ENCODE measurements around the gene FKBP8. TPM values are rescaled to one million over a fixed set of nuclear protein-coding genes. Genes with fewer than 3 reads are reported as not detected.
A peak's percentile ranks its signal among the peaks of the same experiment; 100 is the strongest.

Gene FKBP8
- total and polyA plus RNA-seq, 2 experiments from 2014 or later, result 183 to 247 TPM

DNA sequence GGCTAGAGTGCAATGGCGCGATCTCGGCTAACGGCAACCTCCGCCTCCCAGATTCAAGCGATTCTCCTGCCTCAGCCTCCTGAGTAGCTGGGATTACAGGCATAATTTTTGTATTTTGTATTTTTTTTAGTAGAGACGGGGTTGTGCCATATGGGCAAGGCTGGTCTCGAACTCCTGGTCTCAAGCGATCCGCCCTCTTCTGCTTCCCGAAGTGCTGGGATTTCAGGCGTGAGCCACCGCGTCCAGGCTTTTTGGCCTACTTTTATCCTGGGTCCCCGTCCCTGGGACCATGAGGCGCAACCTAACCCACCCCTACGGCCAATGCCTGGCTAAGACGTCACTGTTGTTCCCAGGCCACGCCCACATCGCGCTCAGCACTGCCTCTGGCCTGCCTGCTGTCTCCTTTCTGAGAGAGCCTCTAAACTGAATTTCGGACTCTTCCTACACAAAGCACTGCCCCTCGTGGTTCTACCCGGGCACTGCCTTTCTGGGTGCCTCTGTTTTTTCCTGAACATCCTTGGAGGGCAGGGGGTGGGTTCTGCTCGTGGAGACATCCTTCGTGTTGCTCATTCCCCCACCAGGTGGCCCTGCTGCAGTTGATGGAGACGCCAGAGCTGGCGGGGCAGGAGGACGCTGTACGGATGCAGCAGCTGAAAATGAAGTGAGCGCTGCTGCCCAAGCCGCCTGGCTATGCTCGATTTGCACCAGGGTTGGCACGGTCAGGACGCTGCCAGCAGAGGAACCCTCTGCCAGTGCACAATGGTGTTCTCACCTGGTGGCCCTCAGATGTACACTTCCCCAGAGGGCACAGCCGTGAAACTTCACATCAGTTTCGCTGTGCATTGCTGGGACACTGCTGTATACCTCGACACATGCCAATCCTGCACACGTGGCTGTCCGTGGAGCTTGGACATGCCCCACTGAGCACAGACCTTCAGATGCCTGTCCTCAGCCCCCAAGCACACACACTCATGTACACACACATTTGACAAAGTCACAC lies 47.2 kb upstream of the FKBP8 start:
- Histone ChIP-seq H3K27ac (peak overlapping the region; percentile 45), H3K27me3 (no peaks in the 10 kb centered on the region), H3K79me2 (peaks cover 4% of the 10 kb centered on the region), H3K4me2 (peak overlapping the region; percentile 100), H4K20me1 (ENCODE audit: insufficient read depth, poor library complexity, severe bottlenecking) (no peaks in the 10 kb centered on the region), H3K4me3 (no peak overlapping the region), H3K36me3 (replicated peaks; ENCODE audit: insufficient read depth, low read depth) (no peaks in the 10 kb centered on the region), H2AFZ (no peak overlapping the region), H3K9me2 (replicated peaks; ENCODE audit: insufficient read depth) (no peaks in the 10 kb centered on the region), H3K4me1 (ENCODE audit: insufficient read depth) (peaks cover 29% of the 10 kb centered on the region), H3K9me3 (ENCODE audit: low read depth) (no peaks in the 10 kb centered on the region)
- 37% methylated on average over 40 of the region's 40 CpGs for WGBS (ENCODE audit: low lambda C conversion rate, missing lambda C conversion rate)
- DNase-seq (ENCODE audit: low spot score), result peak; percentile 79
- TF ChIP-seq, protein P1, sequence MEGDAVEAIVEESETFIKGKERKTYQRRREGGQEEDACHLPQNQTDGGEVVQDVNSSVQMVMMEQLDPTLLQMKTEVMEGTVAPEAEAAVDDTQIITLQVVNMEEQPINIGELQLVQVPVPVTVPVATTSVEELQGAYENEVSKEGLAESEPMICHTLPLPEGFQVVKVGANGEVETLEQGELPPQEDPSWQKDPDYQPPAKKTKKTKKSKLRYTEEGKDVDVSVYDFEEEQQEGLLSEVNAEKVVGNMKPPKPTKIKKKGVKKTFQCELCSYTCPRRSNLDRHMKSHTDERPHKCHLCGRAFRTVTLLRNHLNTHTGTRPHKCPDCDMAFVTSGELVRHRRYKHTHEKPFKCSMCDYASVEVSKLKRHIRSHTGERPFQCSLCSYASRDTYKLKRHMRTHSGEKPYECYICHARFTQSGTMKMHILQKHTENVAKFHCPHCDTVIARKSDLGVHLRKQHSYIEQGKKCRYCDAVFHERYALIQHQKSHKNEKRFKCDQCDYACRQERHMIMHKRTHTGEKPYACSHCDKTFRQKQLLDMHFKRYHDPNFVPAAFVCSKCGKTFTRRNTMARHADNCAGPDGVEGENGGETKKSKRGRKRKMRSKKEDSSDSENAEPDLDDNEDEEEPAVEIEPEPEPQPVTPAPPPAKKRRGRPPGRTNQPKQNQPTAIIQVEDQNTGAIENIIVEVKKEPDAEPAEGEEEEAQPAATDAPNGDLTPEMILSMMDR (IDR thresholded peaks at IDR 0.05; ENCODE audit: poor library complexity), result peak; percentile 50
- no peak for TF ChIP-seq EZH2phosphoT487 (IDR thresholded peaks at IDR 0.05; ENCODE audit: low read depth, severe bottlenecking, unreplicated experiment)

DNA sequence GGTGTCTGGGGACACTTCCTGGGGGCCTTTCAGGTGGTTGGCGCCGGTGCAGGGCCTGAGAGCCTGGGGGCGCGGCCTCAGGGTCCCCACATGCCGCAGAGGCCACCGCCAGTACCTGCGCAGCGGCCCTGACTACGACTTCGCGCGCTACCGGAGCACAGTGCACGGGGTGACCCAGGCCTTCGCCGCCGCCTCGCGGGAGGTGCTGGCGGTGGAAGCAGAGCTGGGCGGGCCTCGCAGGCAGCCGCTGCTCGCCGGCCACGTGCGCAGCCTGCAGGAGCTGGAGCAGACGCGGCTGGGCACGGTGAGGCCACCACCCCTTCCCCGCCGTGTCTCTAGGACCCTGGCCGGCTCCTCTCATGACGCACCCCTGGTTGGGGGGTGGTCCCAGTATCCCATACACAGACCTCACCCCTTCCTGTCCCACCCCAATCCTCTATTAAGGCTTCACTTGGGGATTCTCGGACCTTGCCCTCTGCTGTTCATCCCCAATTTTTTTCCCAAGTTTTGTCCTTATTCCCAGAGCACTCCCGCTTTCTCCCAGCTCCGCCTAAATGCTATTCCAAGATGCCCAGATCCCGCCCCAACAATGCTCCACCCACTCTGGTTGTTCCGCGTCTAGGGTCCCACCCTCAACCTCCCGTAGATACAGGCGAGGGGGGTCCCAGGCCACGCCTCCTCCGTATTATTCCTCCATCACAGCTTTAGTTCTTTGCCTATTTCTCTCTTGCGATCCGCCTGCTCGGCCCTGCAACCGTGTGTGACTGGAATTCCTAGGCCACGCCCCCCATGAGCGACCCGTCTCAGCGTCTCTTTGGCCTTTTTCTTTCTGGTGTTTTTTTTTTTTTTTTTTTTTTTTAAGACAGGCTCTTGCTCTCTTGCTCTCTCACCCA lies 46.3 kb upstream of the FKBP8 start:
- H3K27me3 ChIP-seq, result no peaks in the 10 kb centered on the region
- H3K9me3 ChIP-seq (ENCODE audit: low read depth), result no peaks in the 10 kb centered on the region
- 3% methylated on average over 48 of the region's 52 CpGs for WGBS (ENCODE audit: low lambda C conversion rate, missing lambda C conversion rate)
- no peak for TF ChIP-seq EZH2 (IDR thresholded peaks at IDR 0.05; ENCODE audit: borderline replicate concordance)
- no peak for TF ChIP-seq EZH2phosphoT487 (IDR thresholded peaks at IDR 0.05; ENCODE audit: low read depth, severe bottlenecking, unreplicated experiment)
- TF ChIP-seq, protein P1 (IDR thresholded peaks at IDR 0.05; ENCODE audit: poor library complexity), result no peak
- peak overlapping the region; percentile 78 for H3K4me3 ChIP-seq
- H4K20me1 ChIP-seq (ENCODE audit: insufficient read depth, poor library complexity, severe bottlenecking), result no peaks in the 10 kb centered on the region
- H3K36me3 ChIP-seq (replicated peaks; ENCODE audit: insufficient read depth, low read depth), result no peaks in the 10 kb centered on the region
- peak overlapping the region; percentile 81 for H3K27ac ChIP-seq
- H2AFZ ChIP-seq, result peak overlapping the region; percentile 94
- H3K9me2 ChIP-seq (replicated peaks; ENCODE audit: insufficient read depth), result no peaks in the 10 kb centered on the region
- H3K4me2 ChIP-seq, result peak overlapping the region; percentile 100
- H3K79me2 ChIP-seq, result peaks cover 4% of the 10 kb centered on the region
- H3K4me1 ChIP-seq (ENCODE audit: insufficient read depth), result peaks cover 22% of the 10 kb centered on the region
- DNase-seq (ENCODE audit: low spot score), result peak; percentile 89

DNA sequence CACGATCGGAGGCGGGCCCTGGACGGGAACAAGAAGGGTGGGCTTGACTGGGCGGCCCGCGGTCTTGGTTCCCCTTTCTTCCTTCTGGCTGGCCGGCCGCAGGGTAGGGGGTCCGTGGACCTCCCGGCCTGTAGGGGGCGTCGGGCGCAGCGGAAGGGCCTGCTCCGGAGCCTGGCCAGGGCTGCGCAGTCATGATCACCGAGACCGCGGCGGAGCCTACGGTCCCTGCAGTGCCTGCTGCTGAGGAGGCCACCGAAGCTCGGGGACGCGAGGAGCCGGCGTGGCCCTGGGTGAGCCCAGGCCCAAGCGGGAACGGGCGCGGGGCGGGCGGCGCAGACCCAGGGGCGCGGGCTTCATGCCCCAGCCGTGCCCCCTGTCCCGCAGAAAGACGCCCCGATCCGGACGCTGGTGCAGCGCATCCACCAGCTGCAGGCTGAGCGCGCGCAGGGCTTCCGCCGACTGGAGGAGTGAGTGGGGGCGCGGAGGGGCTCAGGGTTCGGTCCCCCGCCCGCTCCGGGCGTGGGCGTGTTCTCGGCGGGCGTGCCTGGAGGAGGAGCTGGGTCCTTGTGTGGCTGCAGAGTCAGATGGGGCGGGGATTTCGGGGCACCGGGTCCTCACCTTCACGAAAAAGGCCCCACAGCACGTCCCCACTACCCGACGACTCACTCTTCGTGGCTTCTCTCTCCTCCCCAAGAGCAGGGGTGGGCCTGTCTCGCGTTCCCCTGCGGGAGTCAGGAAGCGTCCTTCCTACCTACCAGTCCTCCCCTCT lies 45.4 kb upstream of the FKBP8 start, which contains the start of gene REX1BD:
Gene REX1BD (plus strand): TSS at position 188 of the 769 bp plus-strand sequence. CDS start 4 bp downstream, at position 192.
- TF ChIP-seq, protein P1 (IDR thresholded peaks at IDR 0.05; ENCODE audit: poor library complexity), result peak; percentile 91
- TF ChIP-seq EZH2phosphoT487 (IDR thresholded peaks at IDR 0.05; ENCODE audit: low read depth, severe bottlenecking, unreplicated experiment), result no peak
- TF ChIP-seq EZH2 (IDR thresholded peaks at IDR 0.05; ENCODE audit: borderline replicate concordance), result no peak
- H3K36me3 ChIP-seq (replicated peaks; ENCODE audit: insufficient read depth, low read depth), result no peaks in the 10 kb centered on the region
- peak; percentile 90 for DNase-seq (ENCODE audit: low spot score)
- peak within 1 kb of the TSS; percentile 81 for H3K27ac ChIP-seq
- H2AFZ ChIP-seq, result peak within 1 kb of the TSS; percentile 94
- H4K20me1 ChIP-seq (ENCODE audit: insufficient read depth, poor library complexity, severe bottlenecking), result no peaks in the 10 kb centered on the region
- H3K27me3 ChIP-seq, result no peaks in the 10 kb centered on the region
- no peaks in the 10 kb centered on the region for H3K9me3 ChIP-seq (ENCODE audit: low read depth)
- peak within 1 kb of the TSS; percentile 78 for H3K4me3 ChIP-seq
- peaks cover 16% of the 10 kb centered on the region for H3K4me1 ChIP-seq (ENCODE audit: insufficient read depth)
- 1% methylated on average over 45 of the region's 72 CpGs for WGBS (ENCODE audit: low lambda C conversion rate, missing lambda C conversion rate)
- H3K79me2 ChIP-seq, result peaks cover 4% of the 10 kb centered on the region
- H3K4me2 ChIP-seq, result peak within 1 kb of the TSS; percentile 100
- H3K9me2 ChIP-seq (replicated peaks; ENCODE audit: insufficient read depth), result no peaks in the 10 kb centered on the region
